GM18907 (cell line): ENCODE results near the gene DDT.
"Not testable (repeated sequence)": the region's sequence is repeated elsewhere in the genome, so short reads cannot be mapped to it uniquely, and the experiment has no call there.

Source experiments
- ATAC-seq: cut with Tn5 transposase; IDR thresholded peaks from one replicate; pipeline ENCODE4 v1.9.1; 2021; ENCODE audit warnings: mild to moderate bottlenecking, moderate library complexity; ENCODE audit not compliant: unreplicated experiment

Gene DDT

DNA sequence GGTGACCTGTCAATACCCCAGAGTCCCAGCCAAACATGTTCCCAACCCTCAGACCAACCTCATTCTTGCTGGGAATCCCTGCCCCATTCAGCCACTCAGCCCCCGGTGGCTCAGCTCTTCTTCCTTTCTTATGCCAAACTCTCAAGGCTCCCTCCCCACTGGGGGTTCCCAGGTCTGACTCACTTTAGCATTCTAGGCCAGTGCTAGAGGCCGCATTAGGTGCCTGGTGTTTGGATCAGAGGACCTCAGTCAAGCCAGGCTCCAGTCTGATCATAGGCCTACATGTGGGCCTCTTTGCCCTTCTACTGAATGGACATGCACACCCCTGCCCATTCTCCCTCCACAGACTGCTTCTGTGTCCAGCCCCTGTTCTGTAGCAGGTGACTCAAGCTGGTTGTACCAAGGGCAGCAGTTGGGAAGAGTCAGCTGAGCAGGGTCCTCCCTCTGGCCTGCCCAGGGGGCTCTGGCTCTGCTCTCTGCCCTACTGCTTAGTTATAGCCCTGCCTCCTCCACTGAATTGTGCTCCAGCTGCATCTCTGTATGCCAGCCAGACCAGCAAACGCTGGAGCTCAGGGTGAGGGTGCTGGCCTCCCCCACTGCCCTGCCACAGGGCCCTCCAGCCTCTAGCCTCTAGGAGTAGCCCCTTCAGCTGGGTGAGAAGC, 15.5 kb upstream of the DDT start:
- ATAC-seq: not testable (repeated sequence)

- not testable (repeated sequence) for ATAC-seq
These were observed 12.4 kb upstream of the DDT start for GRCh38 chr22:23986538-23987178.

DNA sequence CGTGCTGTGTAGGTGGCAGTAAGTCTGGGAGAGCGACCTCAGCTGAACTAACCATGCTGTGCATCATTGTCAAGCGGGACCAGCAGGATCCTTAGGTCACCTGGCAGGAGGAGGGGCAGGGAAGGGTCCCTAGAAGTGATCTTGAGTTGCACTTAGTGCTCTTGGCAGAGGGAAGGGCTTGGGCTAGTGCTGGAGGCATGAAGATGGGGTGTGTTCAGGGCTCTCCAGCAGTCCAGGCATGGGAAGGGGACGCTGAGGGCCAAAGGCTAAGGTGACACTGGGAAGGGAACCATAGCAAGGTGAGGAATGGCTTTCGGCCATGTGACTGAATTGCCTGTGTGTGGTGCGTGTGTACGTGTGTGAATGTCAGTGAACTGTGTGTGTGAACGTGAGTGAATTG, 11.8 kb upstream of the DDT start:
- not testable (repeated sequence) for ATAC-seq

- ATAC-seq: no peak
These were observed 10.2 kb upstream of the DDT start for GRCh38 chr22:23984430-23984829.

- ATAC-seq: not testable (repeated sequence)
These were observed 6.3 kb upstream of the DDT start for GRCh38 chr22:23980567-23980966.

- ATAC-seq: not testable (repeated sequence)
These were observed 5.5 kb upstream of the DDT start, which contains the start of gene GSTT2 for GRCh38 chr22:23979557-23980240. Gene GSTT2 (plus strand): TSS chr22:23980134.

- ATAC-seq: not testable (repeated sequence)
These were observed 3.1 kb upstream of the DDT start for GRCh38 chr22:23977304-23977703.

- peak; percentile 34 for ATAC-seq
These were observed 653 bp upstream of the DDT start for GRCh38 chr22:23974836-23975352.

GRCh38 chr22:23971927-23972326, 2.3 kb downstream of the DDT start:
- ATAC-seq: not testable (repeated sequence)

- no peak for ATAC-seq
These were observed 3.3 kb downstream of the DDT start for GRCh38 chr22:23970816-23971486.

- no peak for ATAC-seq
These were observed 4.0 kb downstream of the DDT start for GRCh38 chr22:23970201-23970641.

DNA sequence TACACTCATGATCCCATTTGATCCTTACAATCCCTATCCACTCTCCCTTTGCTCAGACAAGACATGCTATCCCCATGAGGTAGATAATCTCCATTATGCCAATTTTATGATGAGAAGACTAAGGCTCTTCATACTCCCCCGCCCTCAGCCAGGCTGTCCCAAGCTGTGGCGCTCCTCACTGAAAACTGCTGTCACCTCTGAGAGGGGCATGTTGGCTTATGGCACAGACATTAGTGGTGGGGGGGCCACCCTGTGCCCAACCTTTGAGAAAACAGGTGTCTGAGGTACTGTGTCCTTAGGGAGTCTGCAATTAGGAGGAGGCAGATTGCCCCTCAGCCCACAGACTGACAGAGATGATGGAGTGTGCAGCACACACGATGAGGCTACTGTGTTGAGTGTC, 5.2 kb downstream of the DDT start:
- ATAC-seq: no peak

DNA sequence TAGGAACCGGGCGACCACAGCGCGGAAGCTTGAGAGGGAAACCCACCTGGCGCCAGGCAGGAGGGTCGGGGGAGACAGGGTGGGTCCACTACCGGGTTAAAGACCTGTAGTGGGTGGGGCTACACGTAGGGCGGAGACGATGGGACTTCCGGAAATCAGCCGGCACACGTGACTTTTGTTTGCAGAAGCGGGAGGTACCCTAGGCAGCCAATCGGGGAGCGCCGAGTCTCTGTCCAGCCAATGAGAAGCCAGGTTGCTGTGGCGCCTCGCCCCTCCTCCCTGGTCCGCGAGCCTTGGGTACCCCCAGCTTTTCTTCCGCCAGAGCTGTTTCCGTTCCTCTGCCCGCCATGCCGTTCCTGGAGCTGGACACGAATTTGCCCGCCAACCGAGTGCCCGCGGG, 7.7 kb downstream of the DDT start, which contains the start of gene DDTL:
Gene DDTL, plus strand, starts transcription at position 321 of the 400 bp plus-strand sequence. Its CDS starts 27 bp downstream, at position 348.
- peak; percentile 91 for ATAC-seq

- peak; percentile 32 for ATAC-seq
These were observed 8.1 kb downstream of the DDT start for GRCh38 chr22:23966094-23966493.

GRCh38 chr22:23961084-23961771, 13.0 kb downstream of the DDT start, which contains the start of gene GSTT2B:
Gene GSTT2B (minus strand): TSS chr22:23961195. CDS start chr22:23961131, 64 bp downstream.
- not testable (repeated sequence) for ATAC-seq

- peak; percentile 40 for ATAC-seq
These were observed 17.8 kb downstream of the DDT start for GRCh38 chr22:23956301-23956900.

- not testable (repeated sequence) for ATAC-seq
These were observed 18.4 kb downstream of the DDT start for GRCh38 chr22:23955886-23956285.

DNA sequence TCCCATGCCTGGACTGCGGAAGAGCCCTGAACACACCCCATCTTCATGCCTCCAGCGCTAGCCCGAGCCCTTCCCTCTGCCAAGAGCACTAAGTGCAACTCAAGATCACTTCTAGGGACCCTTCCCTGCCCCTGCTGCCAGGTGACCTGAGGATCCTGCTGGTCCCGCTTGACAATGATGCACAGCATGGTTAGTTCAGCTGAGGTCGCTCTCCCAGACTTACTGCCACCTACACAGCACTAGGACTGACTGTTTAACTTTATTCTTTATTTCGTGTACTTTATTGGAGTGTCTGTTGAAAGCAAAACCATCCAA, 19.3 kb downstream of the DDT start:
- ATAC-seq: not testable (repeated sequence)

DNA sequence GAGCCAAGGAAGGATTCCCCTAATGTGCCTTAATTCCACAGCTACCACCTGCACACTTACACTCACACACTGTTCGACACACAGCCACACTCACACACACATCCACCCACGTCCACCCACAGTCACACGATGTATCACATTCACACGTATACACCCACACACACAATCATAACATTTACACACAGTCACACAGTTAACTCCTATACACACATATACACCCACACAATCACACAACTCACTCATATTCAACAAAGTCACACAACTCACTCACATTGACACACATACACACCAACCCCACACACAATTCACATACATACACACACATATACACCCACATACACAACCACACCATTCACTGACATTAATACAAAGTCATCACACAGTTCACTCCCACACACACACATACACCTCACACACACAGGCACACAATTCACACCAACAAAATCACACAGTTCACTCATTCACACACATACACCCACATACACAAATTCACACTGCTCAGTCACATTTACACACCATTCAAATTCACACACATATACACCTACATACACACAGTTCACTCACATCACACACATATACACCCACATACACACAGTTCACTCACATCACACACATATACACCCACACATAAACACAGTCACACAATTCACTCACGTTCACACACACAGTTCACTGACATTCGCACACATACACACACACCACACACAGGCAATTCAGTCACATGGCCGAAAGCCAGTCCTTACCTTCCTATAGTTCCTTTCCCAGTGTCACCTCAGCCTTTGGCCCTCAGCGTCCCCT, 19.8 kb downstream of the DDT start:
- not testable (repeated sequence) for ATAC-seq
